ENCODE measurements around the gene JAKMIP2.

The JAKMIP2 gene

DNA sequence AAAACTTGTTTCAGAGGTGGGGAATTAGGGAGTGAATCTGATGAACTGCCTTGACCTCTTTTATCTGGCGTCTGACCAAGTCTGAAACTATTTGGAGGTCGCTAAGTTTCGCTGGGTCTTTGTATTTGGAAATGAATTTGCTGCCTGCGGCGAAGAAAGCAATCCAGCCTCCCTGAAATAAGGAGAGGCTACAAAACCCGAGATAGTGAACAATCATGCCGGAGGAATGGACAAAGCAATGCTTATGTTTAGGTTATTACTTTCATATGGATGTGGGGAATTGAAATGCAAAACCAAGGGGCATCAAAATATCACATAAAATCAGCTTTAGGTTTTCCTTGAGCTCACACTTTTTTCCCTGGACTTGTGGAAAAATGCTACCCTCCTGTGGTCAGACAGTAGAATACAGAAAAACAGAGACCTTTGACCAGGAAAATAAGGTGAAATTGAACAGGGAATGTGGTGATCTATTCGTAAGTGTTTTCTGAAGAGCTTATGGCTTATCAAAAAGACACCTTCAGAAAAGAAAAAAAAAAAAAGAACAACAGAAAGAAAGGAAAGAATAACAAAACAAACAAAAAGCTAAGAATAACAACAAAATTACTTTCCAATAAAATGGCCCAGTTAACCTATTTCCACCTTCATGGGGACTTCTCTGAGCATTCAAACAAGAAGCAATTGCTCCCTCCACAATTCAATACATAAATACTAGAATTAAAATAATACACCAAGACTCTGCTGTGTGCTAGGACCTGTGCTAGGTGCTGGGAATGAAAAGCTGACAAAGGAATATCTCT, 204.1 kb downstream of the JAKMIP2 start:
- DNase-seq (ENCODE audit: insufficient read length, low spot score) (no peak), FAIRE-seq (no peak)
- TF ChIP-seq TAF1 (IDR thresholded peaks at IDR 0.05; ENCODE audit: low read depth, low read length) (no peak), SPI1 (IDR thresholded peaks at IDR 0.05; ENCODE audit: low read depth, low read length) (no peak), POLR2A (IDR thresholded peaks at IDR 0.05; ENCODE audit: low read depth, low read length) (no peak), POU2F2 (IDR thresholded peaks at IDR 0.05; ENCODE audit: low read depth, low read length) (no peak)

DNA sequence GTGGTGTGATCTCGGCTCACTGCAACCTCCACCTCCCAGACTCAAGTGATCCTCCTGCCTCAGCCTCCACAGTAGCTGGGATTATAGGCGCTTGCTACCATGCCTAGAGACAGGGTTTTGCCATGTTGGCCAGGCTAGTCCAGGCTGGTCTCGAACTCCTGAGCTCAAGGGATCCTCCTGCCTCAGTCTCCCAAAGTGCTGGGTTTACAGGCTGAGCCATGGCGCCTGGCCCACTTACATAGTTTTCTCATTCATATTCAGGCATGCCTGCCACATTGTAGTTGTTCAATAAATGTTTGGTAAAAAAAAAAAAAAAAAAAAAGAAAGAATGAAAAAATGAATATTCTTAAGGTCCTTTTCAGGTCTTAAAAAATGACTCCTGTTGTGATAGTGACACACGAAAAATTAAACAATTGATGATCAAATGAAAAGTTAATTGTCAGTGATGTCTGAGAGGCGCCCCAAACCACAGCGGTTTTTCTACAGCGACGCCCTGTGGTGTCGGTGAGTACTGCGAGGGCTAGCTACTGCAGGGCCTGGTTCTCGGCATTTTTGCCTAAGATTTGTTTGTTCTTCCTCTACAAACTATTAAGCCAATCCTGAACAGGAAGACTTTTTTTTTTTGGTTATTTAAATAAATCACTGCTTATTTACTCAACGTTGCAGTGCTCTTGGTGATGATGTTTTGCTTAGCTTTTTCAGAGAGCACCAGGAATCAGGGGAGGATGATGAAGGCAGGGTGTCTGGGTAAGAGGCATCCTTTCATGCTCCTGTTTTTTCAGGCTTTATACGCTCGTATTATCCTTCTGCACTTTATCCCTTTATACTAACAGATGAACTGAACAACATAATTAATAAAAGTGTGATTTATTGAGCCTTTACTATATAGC, 205.6 kb downstream of the JAKMIP2 start:
- TF ChIP-seq POLR2AphosphoS5 (IDR thresholded peaks at IDR 0.05; ENCODE audit: low read depth, low read length) (no peak), PAX5 (IDR thresholded peaks at IDR 0.05; ENCODE audit: insufficient read depth, low read length, severe bottlenecking) (no peak)
- DNase-seq (ENCODE audit: insufficient read length, low spot score) (no peak), FAIRE-seq (peak; percentile 54)

DNA sequence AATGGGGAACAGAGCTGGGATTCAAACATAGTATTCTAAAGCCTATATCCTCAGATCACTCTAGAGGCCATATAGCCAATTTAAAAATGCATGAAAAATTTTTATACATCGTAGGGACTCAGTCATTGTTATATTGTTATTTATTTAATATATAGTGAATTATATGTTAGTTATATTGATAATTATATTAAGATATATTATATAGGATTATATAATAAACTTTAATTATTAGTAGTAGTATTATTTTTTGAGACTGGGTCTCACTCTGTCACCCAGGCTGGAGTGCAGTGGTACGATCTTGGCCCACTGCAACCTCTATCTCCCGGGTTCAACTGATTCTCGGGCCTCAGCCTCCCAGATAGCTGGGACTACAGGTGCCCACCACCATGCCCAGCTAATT, 206.9 kb downstream of the JAKMIP2 start:
- TF ChIP-seq TAF1 (IDR thresholded peaks at IDR 0.05; ENCODE audit: low read depth, low read length), result no peak
- TF ChIP-seq POU2F2 (IDR thresholded peaks at IDR 0.05; ENCODE audit: low read depth, low read length), result no peak
- TF ChIP-seq PAX5 (IDR thresholded peaks at IDR 0.05; ENCODE audit: insufficient read depth, low read length, severe bottlenecking), result no peak
- no peak for TF ChIP-seq SPI1 (IDR thresholded peaks at IDR 0.05; ENCODE audit: low read depth, low read length)
- TF ChIP-seq POLR2AphosphoS5 (IDR thresholded peaks at IDR 0.05; ENCODE audit: low read depth, low read length), result no peak
- TF ChIP-seq POLR2A (IDR thresholded peaks at IDR 0.05; ENCODE audit: low read depth, low read length), result no peak
- DNase-seq (ENCODE audit: insufficient read length, low spot score), result no peak
- FAIRE-seq, result no peak

DNA sequence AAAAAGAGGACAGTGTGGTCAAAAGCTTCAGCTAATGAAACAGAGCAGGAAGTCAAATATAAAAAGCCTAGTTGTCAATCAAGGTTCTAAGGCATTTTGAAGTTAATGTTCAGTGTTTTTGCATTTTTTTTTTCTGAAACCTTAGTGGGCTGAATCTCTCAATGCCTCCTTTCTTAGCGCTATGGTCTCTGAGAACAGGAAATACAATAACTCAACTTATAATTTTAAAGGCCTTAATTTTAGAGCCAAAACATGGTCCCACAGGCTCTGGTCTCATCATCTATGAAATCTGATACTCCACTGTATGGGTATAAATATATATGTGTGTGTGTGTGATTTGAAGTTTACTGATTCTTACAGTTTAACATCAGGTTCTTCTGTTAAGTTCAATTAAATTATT, 209.3 kb downstream of the JAKMIP2 start:
- FAIRE-seq (no peak), DNase-seq (ENCODE audit: insufficient read length, low spot score) (no peak)
- TF ChIP-seq SPI1 (IDR thresholded peaks at IDR 0.05; ENCODE audit: low read depth, low read length), result no peak
- no peak for TF ChIP-seq POU2F2 (IDR thresholded peaks at IDR 0.05; ENCODE audit: low read depth, low read length)
- no peak for TF ChIP-seq TAF1 (IDR thresholded peaks at IDR 0.05; ENCODE audit: low read depth, low read length)

DNA sequence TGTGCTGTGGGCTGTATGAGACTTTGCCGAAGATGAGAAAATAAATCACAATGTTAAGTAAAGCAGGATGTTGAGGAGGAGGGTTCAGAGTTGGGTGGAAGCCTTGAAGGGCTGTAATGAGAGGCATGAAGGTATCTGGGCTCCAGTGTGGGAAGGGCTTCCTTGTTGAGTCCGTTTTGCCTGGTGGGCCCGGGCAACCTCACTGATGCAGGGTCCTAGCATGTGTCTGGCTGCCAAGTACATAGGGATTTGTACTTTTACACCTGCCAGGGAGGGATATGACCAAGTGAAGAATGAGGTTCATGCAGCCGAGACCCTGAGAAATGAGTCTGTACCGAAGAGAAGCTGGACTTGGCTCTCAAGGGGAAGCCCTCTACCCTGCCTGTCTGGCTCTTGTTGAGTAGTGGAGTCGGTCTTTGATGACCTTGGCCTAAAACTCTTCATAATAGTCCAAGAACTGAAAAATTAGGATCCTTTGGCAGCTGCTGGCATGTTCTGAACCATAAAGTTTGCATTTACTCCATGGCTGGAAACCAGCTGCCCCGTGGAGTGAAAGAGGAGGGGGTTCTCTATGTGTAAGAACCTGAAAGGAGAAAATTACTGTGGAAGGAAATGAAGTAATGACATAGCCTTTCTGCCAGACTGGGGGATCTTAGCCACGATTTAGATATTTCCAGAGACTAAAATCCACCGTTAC, 213.7 kb downstream of the JAKMIP2 start:
- FAIRE-seq (no peak), DNase-seq (ENCODE audit: insufficient read length, low spot score) (no peak)
- TF ChIP-seq SPI1 (IDR thresholded peaks at IDR 0.05; ENCODE audit: low read depth, low read length) (no peak), POLR2AphosphoS5 (IDR thresholded peaks at IDR 0.05; ENCODE audit: low read depth, low read length) (no peak), PAX5 (IDR thresholded peaks at IDR 0.05; ENCODE audit: insufficient read depth, low read length, severe bottlenecking) (no peak), TAF1 (IDR thresholded peaks at IDR 0.05; ENCODE audit: low read depth, low read length) (no peak), POU2F2 (IDR thresholded peaks at IDR 0.05; ENCODE audit: low read depth, low read length) (no peak), POLR2A (IDR thresholded peaks at IDR 0.05; ENCODE audit: low read depth, low read length) (no peak)

DNA sequence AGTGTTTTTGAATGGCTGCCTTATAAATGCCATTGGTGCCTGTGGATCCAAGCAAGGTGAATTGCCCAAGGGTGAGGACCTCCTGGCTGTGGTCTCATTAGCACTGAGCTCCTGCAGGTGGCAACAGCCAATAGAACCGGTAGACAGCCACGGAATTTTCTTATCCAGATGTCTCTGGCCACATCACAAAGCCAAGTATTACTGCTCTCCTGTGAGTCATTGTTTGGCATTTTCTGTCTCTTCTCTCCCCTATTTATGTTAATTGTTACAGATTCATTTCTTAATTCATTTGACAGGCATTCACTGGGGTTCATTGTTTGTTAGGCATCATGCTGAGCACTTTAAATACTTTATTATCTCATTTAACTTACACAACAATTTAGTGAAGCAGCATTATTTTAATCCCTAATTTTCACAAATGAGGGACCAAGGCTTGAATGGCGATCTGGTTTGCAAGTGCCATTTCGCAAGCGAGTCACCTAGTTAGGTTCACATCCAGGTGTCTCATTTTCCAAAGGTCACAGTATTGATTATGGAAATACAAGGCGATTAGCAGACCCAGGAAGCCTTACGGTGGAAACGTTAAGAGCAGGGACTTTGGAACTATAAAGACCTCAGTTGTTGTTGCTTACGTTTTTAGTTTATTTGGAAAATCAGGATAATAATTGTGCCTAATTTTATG, 214.5 kb downstream of the JAKMIP2 start:
- FAIRE-seq (no peak), DNase-seq (ENCODE audit: insufficient read length, low spot score) (no peak)
- TF ChIP-seq TAF1 (IDR thresholded peaks at IDR 0.05; ENCODE audit: low read depth, low read length) (no peak), POLR2AphosphoS5 (IDR thresholded peaks at IDR 0.05; ENCODE audit: low read depth, low read length) (no peak), POLR2A (IDR thresholded peaks at IDR 0.05; ENCODE audit: low read depth, low read length) (no peak), PAX5 (IDR thresholded peaks at IDR 0.05; ENCODE audit: insufficient read depth, low read length, severe bottlenecking) (no peak), SPI1 (IDR thresholded peaks at IDR 0.05; ENCODE audit: low read depth, low read length) (no peak), POU2F2 (IDR thresholded peaks at IDR 0.05; ENCODE audit: low read depth, low read length) (no peak)

DNA sequence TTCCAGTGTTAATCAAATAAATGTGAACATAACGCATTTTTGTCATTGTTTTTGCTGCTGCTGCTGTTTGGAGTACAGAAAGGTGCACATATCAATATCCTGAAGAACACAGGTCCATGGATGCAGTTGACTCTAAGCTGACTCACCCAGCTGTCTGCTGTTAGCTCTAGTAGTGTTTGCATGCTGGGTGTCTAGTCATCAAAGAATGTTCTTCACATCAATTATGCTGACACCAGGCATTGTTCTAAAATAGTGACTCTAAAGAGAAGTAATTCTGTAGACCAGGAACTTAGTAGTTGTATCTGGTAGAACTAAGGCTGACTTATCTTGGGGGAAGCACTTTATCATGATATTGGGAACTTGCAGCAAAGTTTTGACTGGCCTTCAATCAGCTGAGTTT, 217.0 kb downstream of the JAKMIP2 start:
- DNase-seq (ENCODE audit: insufficient read length, low spot score) (no peak), FAIRE-seq (no peak)
- TF ChIP-seq POLR2AphosphoS5 (IDR thresholded peaks at IDR 0.05; ENCODE audit: low read depth, low read length) (no peak), POU2F2 (IDR thresholded peaks at IDR 0.05; ENCODE audit: low read depth, low read length) (no peak), POLR2A (IDR thresholded peaks at IDR 0.05; ENCODE audit: low read depth, low read length) (no peak), TAF1 (IDR thresholded peaks at IDR 0.05; ENCODE audit: low read depth, low read length) (no peak), PAX5 (IDR thresholded peaks at IDR 0.05; ENCODE audit: insufficient read depth, low read length, severe bottlenecking) (no peak), SPI1 (IDR thresholded peaks at IDR 0.05; ENCODE audit: low read depth, low read length) (no peak)

DNA sequence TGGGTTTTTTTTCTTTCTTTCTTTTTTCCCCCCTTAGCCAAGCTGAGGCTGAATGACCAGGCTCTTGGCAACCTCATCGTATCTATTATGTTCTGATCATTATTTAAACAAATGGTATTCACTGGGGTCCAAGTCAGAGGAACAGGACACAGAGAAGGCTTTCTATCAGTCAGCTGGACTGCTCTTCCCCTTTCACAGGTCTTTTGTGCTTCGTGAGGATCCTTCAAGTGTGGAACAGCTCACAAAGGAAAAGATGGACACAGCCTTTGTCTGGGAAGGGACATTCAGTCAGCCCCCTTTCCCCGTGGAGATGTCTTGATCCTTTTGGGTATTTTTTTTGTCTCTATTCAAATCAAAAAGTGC, 218.4 kb downstream of the JAKMIP2 start:
- TF ChIP-seq SPI1 (IDR thresholded peaks at IDR 0.05; ENCODE audit: low read depth, low read length) (no peak), POLR2AphosphoS5 (IDR thresholded peaks at IDR 0.05; ENCODE audit: low read depth, low read length) (no peak), PAX5 (IDR thresholded peaks at IDR 0.05; ENCODE audit: insufficient read depth, low read length, severe bottlenecking) (no peak), POLR2A (IDR thresholded peaks at IDR 0.05; ENCODE audit: low read depth, low read length) (no peak), POU2F2 (IDR thresholded peaks at IDR 0.05; ENCODE audit: low read depth, low read length) (no peak), TAF1 (IDR thresholded peaks at IDR 0.05; ENCODE audit: low read depth, low read length) (no peak)
- DNase-seq (ENCODE audit: insufficient read length, low spot score) (no peak), FAIRE-seq (no peak)

Measured in GM12891 (cell line).